GM19043 (cell line): ENCODE results near the gene DUSP15.
"Not testable (repeated sequence)": the region's sequence is repeated elsewhere in the genome, so short reads cannot be mapped to it uniquely, and the experiment has no call there.

ENCODE experiments used
- ATAC-seq: cut with Tn5 transposase; IDR thresholded peaks from one replicate; pipeline ENCODE4 v1.9.1; 2021; ENCODE audit warnings: low read depth; ENCODE audit not compliant: unreplicated experiment

DUSP15 gene

DNA sequence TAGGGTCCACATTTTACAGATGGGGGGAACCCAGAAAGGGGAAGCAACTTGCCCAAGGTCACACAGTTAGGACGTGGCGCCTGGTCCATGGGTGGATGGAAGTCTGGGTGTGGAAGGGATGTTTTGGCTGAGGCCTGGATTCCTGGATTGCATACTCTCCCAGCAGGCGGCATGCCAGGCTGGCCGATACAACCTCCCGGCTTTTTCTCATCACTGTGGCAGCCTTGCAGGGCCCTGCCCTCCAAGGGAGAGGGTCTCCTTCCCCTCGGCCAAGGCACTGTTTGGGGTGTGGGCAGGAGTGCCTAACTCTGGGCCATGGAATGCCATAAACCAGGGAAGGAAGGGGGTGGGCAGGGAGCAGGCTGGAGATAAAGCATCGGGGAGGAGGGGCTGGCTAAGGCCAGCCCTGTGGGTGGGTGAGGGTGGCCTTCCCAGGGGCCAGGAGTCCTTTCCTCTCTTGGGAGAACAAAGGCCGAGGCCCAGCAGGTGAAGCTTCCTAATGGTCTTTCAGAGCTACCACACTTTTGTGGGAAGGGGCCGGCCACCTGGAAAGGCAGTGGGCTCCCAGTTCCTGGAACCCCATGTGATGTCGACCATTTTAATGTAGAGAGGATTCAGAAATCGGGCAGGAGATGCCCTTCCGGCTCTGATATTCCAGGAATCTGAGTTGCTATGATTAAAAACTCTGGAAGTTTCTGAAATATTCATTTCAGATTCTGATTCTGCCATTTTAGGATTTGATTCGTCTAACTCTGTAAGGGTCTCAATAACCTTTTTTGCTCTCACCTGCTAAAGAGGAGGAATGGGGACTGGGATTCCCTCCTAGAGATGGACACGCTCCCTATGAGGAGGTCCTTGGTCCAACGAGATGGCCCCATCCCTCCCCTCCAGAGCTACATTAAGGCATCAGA is 29.2 kb downstream of the DUSP15 start:
- no peak for ATAC-seq

DNA sequence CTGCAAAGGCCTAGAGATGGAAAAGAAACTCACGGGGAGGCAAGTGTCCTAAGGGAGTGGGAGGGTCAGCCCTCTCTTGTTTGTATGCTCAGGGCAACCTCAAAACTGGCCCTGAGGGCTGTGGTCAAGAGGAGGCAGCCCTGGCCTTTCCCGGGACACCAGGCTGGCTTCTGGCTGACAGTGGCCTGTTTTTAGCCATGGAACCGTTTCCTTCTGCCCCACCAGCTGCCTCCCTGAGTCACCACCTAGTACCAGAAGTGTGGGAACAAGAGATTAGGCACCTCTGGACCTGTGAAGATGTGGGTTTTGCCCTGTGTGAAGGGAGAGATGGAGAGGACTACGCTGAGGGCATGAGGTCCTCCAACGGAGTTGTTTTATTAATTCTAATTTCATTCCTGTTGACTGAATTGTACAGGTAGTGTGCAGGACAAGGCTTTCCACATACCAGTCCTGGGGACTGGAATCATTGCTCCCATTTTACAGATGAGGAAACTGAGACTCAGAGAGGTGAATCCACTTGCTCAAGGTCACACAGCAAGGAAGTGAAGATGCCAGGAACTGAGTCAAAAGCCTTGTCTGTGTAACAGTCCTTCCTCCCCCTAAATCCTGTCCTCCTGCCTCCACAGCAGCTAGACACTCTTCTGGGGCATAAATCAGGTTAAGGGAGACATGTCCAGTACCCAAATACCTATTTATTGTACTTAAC is 30.4 kb downstream of the DUSP15 start:
- no peak for ATAC-seq

DNA sequence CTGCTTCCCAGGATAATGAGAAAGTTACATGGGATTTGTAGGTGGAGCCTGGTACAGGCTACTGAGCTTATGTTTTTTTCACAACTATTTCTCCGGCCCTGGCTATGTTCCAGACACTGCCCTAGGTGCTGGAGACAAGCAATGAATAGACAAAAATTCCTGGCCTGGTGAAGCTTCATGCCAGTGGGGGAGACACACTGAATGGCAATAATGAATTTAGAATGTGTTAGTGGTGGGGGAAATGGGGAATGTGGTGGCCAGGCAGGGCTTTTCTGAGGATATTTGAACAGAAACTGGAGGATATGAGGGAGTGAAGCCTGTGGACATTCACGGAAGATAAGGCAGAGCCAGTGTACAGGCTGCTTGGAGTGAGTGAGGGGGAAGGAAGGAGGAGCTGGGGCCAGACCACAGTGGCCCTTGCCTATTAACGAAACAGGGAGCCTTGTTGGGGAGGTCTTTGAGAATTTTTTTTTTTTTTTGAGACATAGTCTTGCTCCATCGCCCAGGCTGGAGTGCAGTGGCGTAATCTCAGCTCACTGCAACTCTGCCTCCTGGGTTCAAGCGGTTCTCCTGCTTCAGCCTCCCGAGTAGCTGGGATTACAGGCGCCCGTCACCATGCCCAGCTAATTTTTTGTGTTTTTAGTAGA is 31.6 kb downstream of the DUSP15 start:
- no peak for ATAC-seq

DNA sequence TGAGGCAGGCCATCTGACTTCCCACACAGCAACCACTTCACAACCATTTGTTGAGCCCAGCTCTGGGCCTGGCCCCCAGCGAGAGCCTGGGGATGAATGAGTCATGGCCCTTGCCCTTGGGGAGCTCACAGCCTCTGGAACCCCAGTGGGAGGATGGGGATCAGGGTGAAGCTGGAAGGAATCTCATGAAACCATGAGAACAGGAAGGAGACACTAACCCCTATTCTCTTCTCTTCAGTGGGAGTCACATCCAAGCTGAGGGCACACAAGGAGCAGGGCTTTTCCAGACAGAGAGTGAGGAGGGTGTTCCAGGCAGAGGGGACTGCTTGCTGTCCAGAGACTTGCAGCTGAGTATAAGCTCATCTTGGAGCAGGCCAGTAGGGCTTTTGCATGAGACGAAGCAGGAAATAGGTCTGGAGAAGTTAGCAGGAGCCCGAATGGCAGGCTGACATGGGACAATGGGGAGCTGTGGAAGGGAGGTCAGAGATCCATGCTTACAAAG is 32.4 kb downstream of the DUSP15 start:
- ATAC-seq = no peak

DNA sequence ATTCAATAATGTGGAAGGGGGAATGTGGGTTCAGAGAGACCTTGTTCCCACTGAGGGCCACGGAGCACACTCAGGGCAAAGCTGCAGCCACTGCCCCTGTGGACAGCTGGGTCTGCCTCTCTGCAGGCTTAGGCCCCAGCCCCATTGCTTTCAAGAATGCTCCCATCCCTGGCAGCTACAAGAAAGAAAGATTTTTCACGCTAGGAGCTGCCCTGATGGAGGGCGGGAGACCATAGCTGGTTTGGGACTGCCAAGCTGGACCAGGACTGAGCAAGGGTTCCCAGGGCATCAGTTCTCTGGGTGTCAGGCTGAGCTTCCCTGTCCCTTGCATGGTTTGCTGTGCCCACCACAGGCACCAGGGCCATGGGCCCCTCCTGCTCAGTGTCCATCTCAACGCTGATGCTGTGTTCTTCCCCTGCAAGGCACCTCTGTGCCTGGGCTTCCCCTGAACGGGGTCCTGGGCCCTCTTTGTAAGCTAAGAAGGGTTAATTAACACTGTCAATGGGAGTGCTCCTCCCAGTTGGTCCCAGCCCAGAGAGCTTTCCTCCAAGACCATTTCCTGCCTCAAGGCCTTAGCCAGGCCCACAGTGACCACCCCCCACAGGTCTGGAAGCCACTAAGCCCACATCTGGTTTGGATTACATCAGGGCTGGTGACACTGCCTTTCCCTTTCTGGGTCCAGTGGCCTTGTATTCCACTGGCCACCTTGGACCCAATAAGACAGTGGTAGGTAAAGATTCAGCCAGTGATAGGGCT is 33.3 kb downstream of the DUSP15 start:
- ATAC-seq = no peak

DNA sequence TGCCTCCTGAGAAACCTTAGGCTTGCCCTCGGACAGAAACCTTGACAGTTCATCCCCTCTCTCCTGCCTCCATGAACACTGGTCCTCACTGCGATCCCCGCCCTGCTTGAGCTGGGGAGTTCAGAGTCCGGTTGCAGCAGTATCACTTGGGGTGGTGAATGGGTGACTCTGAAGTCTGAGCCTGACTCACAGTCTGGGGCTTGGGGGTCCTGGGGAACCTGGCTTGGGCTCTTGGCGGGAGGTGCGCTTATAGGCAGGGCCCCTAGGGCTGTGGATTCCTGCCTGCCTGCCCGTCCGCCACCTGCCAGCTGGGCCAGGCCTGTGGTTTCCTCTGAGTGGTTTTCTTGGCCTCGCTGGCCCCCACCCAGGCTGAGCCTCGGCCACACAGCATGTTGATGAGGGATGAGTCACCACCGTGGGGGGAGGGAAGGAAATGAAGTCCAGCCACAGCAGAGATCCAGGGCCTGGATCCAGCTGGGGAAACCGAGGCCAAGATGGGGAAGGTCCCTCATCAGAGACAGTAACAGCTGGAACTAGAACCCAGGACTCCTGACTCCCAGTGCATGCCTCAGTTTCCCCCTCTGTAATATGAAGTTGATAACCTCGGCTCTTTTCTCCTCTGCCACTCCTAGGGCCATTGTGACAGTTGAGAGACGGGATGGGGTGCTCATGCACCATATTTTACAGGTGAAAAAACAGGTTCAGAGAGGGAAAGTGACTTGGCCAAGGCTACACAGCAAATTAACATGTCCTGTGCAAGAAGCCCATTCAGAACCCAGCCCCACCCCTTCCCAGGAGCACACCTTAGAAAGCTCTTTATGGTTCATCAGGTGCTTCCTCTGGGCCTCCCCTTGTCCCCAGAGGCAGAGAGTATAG is 34.1 kb downstream of the DUSP15 start:
- ATAC-seq = peak; percentile 67

DNA sequence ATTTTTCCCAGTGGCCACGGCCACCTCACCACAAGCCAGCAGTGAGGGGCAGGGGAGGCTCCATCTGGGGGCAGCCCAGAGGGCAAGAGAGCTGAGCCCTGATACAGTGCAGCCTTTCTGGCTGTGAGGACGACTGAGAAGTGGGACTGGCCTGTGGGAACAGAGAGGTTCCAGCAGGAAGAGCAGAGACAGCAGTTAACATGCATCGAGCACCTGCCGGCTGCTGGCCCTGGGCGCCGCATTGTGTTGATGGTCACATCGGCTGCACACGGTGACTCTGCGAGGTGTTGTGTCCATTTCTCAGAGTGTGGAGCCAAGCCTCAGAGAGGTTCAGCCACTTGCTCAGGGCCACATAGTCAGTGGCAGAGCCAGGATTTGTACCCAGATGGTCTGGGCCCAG is 34.8 kb downstream of the DUSP15 start:
- ATAC-seq = no peak

DNA sequence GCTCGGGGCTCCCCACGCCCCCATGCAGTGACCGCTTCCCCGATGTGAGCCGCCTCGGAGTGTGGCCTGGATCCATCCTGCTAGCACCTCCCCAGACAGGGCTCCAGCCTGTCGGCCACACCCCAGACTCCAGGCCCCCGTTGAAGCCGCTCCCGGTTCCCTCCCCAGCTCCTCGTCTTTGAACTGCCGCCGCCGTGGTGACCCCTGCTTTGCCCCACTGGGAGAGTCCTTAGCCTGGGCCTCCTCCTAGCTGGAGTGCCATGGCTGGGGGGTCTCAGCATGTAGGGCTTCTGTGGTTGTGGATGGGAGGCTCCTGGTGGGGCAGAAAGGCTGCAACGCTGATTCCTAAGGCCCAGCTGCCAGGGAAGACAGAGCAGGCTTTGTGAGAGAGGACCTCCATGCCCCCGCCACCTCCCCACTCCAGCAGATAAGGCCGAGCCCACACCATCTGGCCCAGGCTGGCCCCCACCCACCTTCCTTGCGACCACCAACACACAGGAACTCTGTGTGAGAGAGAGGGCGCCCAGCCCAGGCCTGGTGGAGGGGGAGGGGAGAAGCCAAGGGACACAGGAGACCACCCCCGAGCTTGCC is 36.3 kb downstream of the DUSP15 start:
- ATAC-seq = no peak

DNA sequence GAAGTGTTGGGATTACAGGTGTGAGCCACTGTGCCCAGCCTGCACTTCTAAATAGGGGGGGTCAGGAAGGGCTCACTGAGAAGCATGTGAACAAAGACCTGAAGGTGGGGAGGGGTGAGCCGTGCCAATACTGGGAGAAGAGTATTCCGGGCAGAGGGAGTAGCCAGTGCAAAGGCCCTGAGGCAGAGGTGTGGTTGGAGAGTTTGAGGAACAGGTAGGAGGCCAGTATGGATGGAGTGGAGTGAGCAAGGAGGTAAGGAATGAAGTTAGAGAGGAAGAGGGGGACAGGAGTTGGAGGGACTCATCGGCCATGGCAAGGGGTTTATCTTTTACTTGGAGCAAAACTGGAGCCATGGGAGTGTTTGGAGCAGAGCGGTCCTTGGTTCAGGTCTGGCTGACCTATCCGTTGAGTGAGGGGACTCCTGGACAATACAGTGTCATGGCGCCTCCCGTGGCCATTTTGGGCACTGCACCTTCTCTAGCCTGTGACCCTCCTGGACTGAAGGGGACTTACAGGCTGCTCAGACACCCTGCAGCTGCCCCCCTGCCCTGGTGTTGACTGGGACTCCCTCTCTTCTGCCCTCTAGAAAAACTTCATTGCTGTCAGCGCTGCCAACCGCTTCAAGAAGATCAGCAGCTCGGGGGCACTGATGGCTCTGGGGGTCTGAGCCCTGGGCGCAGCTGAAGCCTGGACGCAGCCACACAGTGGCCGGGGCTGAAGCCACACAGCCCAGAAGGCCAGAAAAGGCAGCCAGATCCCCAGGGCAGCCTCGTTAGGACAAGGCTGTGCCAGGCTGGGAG is 37.0 kb downstream of the DUSP15 start:
- no peak for ATAC-seq

DNA sequence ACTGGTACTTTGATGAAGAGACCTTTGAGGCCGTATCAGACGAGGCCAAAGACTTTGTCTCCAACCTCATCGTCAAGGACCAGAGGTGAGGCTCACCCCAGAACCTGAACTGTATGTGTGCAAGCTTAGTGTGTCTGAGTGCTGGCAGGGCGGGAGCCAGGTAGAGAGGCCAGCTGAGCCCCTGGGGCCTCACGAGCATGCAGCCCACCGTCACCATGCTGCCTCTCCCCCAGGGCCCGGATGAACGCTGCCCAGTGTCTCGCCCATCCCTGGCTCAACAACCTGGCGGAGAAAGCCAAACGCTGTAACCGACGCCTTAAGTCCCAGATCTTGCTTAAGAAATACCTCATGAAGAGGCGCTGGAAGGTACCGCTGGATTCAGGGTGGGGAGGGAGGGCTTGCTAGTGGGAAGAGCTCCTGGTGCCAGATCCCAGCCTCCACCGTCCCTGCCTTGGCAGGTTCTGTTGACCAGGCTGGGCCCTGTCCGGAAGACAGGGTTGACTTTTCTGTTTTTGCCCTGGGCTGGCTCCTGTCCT is 38.5 kb downstream of the DUSP15 start:
- ATAC-seq = no peak

DNA sequence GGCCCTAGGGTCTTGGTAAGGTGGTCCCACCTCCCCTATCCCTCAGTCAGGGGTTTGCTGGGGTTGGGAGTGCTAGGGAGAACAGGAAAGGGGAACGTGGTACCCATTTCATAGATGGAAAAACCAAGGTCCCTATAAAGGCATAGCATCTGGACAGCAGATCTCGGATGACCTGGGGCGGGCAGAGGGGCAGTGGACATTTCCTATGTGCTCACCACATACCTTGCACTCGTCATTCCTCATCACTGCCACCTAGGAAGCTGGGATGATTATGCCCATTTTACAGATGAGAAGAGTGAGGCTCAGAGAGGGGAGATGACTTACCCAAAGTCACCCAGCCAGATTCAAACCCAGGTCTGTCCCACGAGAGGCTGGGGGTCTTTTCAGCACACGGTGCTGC is 39.1 kb downstream of the DUSP15 start:
- ATAC-seq = no peak

DNA sequence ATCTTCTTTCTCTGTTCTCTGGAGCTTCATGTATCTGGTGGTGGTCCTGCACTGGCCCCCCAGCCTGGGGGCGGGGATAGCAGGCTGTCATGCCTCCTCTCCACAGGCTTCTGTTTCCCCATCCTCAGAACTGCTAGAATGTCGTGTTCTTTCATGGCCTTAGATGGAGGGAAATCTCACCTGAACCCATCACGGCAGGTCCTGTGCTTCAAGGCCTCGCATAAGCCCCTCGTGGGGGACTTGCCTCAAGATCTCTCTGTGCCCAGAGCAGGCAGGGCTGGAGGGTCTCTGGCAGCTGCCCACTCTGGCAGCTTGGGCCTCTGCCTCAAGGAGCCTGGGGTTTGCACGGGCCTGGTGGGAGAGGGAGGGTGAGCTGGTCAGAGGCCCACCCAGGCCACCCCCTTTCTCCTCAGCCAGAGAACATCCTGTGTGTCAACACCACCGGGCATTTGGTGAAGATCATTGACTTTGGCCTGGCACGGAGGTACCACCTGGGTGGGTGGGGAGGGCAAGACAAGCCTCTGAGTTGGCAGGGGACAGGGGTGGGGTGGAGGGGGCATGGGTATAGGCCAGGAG is 39.8 kb downstream of the DUSP15 start:
- no peak for ATAC-seq

DNA sequence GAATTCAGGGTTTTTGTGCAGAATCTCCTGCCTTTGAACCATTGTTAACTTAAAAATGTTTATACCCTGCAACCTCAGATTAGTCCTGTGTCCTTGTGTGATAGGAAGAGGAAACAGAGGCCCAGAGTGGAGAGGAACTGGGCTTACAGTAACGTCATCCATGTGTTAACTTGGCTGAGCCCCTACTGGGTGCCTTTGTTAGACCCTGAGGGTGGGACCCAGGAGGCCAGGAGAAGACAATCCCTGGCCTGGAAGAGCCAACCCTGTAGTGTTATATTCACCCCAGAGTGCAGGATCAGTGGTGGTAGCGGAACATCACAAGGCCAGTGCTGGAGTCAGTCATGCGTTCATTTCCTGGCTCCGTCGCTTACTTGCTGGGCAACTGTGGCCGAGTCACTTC is 40.6 kb downstream of the DUSP15 start:
- no peak for ATAC-seq

DNA sequence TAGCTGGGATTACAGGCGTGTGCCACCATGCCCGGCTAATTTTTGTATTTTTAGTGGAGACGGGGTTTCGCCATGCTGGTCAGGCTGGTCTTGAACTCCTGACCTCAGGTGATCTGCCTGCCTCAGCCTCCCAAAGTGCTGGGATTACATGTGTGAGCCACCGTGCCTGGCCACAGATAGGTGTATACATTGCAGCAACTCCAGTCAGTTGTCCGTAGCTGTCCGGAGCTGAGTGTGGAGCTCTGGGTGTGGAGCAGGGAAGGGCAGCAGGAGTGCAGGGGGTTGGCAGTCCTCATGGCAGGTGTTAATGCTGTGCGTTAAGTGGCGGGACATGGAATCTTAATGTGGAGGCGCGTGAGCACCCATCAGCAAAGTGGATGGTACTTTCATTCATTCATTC is 42.3 kb downstream of the DUSP15 start:
- not testable (repeated sequence) for ATAC-seq

DNA sequence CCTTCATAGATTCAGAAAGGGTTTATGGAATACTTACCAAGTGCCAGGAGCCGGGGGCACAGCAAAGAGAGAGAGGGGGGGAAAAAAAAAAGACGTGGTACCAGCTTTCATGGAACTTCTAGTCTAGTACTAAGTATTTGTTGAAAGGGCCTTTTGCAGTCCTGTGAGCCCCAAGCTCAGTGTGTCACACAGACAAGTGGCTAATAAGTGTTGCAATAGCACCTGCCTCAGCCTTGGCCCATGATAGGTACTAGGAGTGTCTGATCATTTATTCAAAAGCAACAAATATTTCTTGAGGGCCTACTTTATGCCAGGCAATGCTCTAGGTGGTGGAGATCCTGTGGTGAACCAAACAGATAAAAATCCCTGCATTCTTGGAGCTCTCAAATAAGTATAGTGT is 43.3 kb downstream of the DUSP15 start:
- no peak for ATAC-seq

DNA sequence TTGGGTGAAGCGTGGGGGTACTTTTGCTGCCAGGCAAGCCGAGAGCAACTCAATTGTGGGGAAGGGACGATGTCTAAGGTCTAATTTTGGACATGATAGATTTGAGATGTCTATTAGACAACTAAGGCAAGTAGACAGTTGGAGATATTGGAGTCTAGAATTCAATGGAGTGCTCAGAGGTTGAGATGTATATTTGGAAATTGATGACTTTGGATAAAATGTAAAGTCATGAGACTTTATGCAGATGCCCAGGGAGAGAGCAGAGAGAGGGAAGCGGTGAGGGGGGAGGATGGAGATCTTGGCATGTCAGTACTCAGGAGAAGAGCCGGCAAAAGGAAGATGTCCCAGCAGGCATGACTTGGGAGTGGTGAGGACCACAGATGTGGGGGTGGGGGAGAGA is 44.3 kb downstream of the DUSP15 start:
- no peak for ATAC-seq

DNA sequence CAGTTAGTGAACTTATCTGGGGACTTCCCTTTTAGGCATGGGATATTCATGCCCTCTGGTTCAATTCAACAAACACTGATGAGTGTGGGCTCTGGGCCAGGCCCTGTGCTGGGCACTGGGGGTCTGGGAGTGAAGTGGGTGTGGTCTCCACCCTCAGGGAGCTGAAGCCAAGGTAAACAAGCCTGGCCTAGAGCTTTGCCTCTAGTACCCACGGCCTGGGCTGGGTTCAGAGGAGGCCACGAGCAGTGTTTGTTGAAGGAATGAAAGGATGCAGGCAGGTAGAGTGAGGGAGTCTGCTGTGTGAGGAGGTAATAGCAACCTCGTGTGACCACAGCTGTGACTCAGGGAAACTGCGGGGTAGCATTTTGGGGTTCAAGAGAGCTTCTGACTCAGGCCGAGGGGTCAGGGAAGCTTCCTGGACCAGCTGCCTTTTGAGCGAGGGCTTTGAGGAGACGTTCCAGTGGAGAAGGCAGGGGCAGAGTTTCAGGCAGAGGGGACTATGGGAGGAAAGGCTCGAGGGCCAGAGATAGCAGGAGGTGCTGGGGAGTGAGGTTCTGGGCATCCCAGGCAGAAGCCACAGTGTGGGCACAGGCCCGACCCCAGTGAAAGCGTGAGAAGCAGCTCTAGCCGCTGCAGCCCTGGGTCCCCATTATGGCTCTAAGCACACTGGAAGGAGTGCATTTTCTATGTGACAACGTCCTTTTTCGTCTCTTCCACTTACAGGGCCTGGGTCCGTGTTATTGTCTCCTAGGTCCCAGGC is 45.6 kb downstream of the DUSP15 start:
- no peak for ATAC-seq
